Muscle layer of colon (tissue), 2 donors: ENCODE measurements around the gene ATRNL1.

Experiments
- H3K27ac ChIP-seq: one replicate; pipeline ENCODE4 v1.7.0; 2013; ENCODE audit warnings: low read depth, mild to moderate bottlenecking, low read length, moderate library complexity
- H3K27me3 ChIP-seq, 2 donors: one replicate each; pipeline ENCODE4 v1.7.0; 2013; ENCODE audit warnings: low read length in 2 of 2, mild to moderate bottlenecking in 2 of 2; ENCODE audit not compliant: insufficient read depth in 2 of 2, control insufficient read depth in 1 of 2
- H3K36me3 ChIP-seq: one replicate; pipeline ENCODE4 v1.7.0; 2013; ENCODE audit warnings: mild to moderate bottlenecking, low read length; ENCODE audit not compliant: insufficient read depth
- H3K4me1 ChIP-seq: one replicate; pipeline ENCODE4 v1.7.0; 2013; ENCODE audit warnings: mild to moderate bottlenecking, low read length; ENCODE audit not compliant: insufficient read depth
- H3K4me3 ChIP-seq, 2 donors: one replicate each; pipeline ENCODE4 v1.7.0; 2013; ENCODE audit warnings: low read length in 2 of 2, low read depth in 1 of 2, mild to moderate bottlenecking in 1 of 2, moderate library complexity in 1 of 2
- H3K9ac ChIP-seq: one replicate; pipeline ENCODE4 v1.7.0; 2013; ENCODE audit warnings: low read length
- H3K9me3 ChIP-seq: one replicate; pipeline ENCODE4 v1.7.0; 2013; ENCODE audit warnings: mild to moderate bottlenecking, low read length
- donor health status: abdominal sarcoma.
- donor health status: Adenocarcinoma of cecum.

The ATRNL1 gene

GRCh38 chr10:115871855-115872254 is 778.7 kb downstream of the ATRNL1 start:
- H3K4me1 ChIP-seq: no peaks in the 10 kb centered on the region
- H3K27ac ChIP-seq: no peak overlapping the region
- no peaks in the 10 kb centered on the region for H3K9me3 ChIP-seq
- H3K4me3 ChIP-seq: no peak overlapping the region
- H3K36me3 ChIP-seq: no peaks in the 10 kb centered on the region
- no peaks in the 10 kb centered on the region for H3K27me3 ChIP-seq
- H3K9ac ChIP-seq: no peak overlapping the region

GRCh38 chr10:115875172-115875571 is 782.0 kb downstream of the ATRNL1 start:
- Histone ChIP-seq H3K9ac (no peak overlapping the region), H3K4me3 (no peak overlapping the region), H3K27me3 (no peaks in the 10 kb centered on the region)

DNA sequence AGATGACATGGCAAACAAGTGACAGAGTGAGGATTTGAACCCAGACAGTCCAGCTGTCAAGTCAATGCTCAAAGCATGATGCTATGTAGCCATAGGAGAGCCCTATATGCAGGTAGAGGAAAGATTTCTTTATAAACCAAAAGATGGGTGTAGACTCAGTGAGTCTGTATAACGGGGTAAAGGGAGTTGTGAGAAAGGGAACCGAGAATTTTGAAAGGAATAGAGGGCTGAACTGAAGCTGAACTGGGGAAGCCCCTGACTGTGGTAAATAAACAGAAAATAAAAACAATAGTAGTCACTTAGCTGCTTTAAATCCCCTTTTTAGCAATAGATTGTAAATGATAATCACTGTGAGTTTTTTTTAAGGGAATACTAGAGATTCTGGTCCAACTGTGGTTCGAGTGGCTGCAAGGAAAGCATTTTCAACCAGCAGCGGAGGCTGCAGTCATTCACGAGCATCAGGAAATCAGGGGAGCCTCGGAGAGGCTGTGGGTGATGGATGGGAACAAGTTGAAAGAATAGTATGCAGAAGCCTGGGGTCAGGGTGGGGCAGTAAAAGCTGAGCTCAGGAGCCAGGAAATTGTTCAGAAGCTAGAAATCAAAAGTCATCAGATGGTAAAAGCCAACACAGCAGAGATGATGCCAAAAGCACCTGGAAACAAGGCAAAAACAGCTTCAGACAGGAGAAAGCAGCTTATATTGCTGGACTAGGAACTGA is 786.4 kb downstream of the ATRNL1 start:
- Histone ChIP-seq H3K27ac (no peak overlapping the region), H3K36me3 (no peaks in the 10 kb centered on the region), H3K27me3 (no peaks in the 10 kb centered on the region), H3K4me1 (no peaks in the 10 kb centered on the region), H3K4me3 (no peak overlapping the region), H3K9me3 (no peaks in the 10 kb centered on the region), H3K9ac (no peak overlapping the region)

More at GRCh38 chr10:115875172-115875571, 782.0 kb downstream of the ATRNL1 start:
- Histone ChIP-seq H3K36me3 (no peaks in the 10 kb centered on the region), H3K4me1 (no peaks in the 10 kb centered on the region), H3K27ac (no peak overlapping the region), H3K9me3 (no peaks in the 10 kb centered on the region)

- Histone ChIP-seq H3K9me3 (no peaks in the 10 kb centered on the region), H3K4me1 (no peaks in the 10 kb centered on the region), H3K36me3 (no peaks in the 10 kb centered on the region), H3K9ac (no peak overlapping the region), H3K4me3 (no peak overlapping the region), H3K27me3 (no peaks in the 10 kb centered on the region), H3K27ac (no peak overlapping the region)
Observed at GRCh38 chr10:115882021-115882420, 788.9 kb downstream of the ATRNL1 start.

DNA sequence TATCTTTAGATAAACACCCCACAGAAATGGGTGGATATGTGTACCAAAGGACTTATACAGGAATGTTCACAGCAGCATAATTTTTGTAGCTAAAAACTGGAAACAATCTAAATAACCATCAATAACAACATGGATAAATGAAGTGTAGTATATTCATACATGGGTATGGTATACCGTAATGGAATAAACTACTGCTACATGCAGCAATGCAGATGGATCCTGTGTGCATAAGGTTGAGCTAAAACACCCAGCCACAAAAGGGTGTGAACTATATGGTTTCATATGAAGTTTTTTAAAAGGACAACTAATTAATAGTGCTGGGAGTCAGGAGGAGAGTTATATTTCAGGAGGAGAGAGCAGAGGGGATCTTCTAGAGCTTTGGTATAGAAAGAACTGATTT is 790.2 kb downstream of the ATRNL1 start:
- no peaks in the 10 kb centered on the region for H3K9me3 ChIP-seq

GRCh38 chr10:115884331-115884730 is 791.2 kb downstream of the ATRNL1 start:
- H3K36me3 ChIP-seq: no peaks in the 10 kb centered on the region
- H3K9ac ChIP-seq: no peak overlapping the region
- H3K4me3 ChIP-seq: no peak overlapping the region
- H3K27ac ChIP-seq: no peak overlapping the region
- no peaks in the 10 kb centered on the region for H3K4me1 ChIP-seq
- H3K27me3 ChIP-seq: no peaks in the 10 kb centered on the region
- H3K9me3 ChIP-seq: no peaks in the 10 kb centered on the region

More for the DNA sequence above, 790.2 kb downstream of the ATRNL1 start:
- no peak overlapping the region for H3K9ac ChIP-seq
- no peak overlapping the region for H3K27ac ChIP-seq
- H3K4me1 ChIP-seq: no peaks in the 10 kb centered on the region
- H3K36me3 ChIP-seq: no peaks in the 10 kb centered on the region
- no peaks in the 10 kb centered on the region for H3K27me3 ChIP-seq
- no peak overlapping the region for H3K4me3 ChIP-seq

GRCh38 chr10:115895166-115895565 is 802.0 kb downstream of the ATRNL1 start:
- H3K9me3 ChIP-seq: no peaks in the 10 kb centered on the region
- no peaks in the 10 kb centered on the region for H3K27me3 ChIP-seq
- H3K4me1 ChIP-seq: no peaks in the 10 kb centered on the region
- no peak overlapping the region for H3K4me3 ChIP-seq
- no peaks in the 10 kb centered on the region for H3K36me3 ChIP-seq
- H3K9ac ChIP-seq: no peak overlapping the region
- no peak overlapping the region for H3K27ac ChIP-seq

GRCh38 chr10:115898242-115898641 is 805.1 kb downstream of the ATRNL1 start:
- Histone ChIP-seq H3K36me3 (no peaks in the 10 kb centered on the region), H3K4me3 (no peak overlapping the region), H3K4me1 (no peaks in the 10 kb centered on the region), H3K27ac (no peak overlapping the region), H3K27me3 (no peaks in the 10 kb centered on the region), H3K9ac (no peak overlapping the region), H3K9me3 (no peaks in the 10 kb centered on the region)

DNA sequence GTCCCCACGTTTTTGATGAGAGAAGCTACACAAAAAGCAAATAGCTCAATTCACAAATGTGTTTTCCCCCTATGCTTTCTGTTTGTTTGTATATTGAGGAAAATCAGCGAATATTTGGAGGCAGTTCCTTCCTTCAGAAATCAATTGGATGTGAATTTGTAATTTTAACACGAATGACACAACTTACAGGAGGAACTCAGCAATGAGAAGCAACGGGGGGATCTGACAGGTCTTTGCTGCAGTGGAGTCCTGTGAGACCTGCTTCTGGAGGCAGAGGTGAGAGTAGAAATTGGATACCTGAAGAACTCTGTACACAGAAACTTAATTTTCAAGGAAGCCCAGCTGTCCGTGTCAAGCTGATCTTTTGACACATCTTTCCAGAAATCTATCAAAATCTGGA is 809.4 kb downstream of the ATRNL1 start:
- Histone ChIP-seq H3K27me3 (no peaks in the 10 kb centered on the region), H3K36me3 (no peaks in the 10 kb centered on the region), H3K9me3 (no peaks in the 10 kb centered on the region), H3K27ac (no peak overlapping the region), H3K4me1 (no peaks in the 10 kb centered on the region), H3K4me3 (no peak overlapping the region), H3K9ac (no peak overlapping the region)

- H3K9ac ChIP-seq: no peak overlapping the region
- H3K4me3 ChIP-seq: no peak overlapping the region
- H3K27me3 ChIP-seq: no peaks in the 10 kb centered on the region
- H3K9me3 ChIP-seq: no peaks in the 10 kb centered on the region
- H3K36me3 ChIP-seq: no peaks in the 10 kb centered on the region
- no peaks in the 10 kb centered on the region for H3K4me1 ChIP-seq
- no peak overlapping the region for H3K27ac ChIP-seq
Observed at GRCh38 chr10:115903207-115903606, 810.0 kb downstream of the ATRNL1 start.

DNA sequence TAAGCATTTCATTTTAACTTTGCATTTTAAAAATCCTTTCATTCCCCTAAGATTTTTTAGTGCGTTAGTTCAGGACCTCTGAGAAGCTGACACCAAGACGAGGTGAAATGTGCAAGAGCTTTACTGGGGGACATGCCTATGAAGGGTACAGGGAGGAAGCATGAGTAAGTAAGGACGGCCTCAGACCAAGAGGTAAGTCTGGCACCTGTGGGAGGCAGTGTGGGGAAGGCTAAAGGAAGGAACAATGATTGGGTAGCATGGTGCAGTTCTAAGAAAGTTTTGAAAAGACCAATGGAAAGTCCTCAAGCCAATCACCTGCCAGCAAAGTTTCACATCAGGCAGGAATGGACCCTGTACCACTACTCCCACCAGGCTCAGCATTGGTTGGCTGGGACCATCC is 810.7 kb downstream of the ATRNL1 start:
- Histone ChIP-seq H3K9ac (no peak overlapping the region), H3K27ac (no peak overlapping the region), H3K9me3 (no peaks in the 10 kb centered on the region), H3K36me3 (no peaks in the 10 kb centered on the region), H3K4me1 (no peaks in the 10 kb centered on the region), H3K4me3 (no peak overlapping the region), H3K27me3 (no peaks in the 10 kb centered on the region)

GRCh38 chr10:115909037-115909436 is 815.9 kb downstream of the ATRNL1 start:
- Histone ChIP-seq H3K36me3 (no peaks in the 10 kb centered on the region), H3K4me1 (no peaks in the 10 kb centered on the region), H3K9ac (no peak overlapping the region), H3K4me3 (no peak overlapping the region), H3K9me3 (no peaks in the 10 kb centered on the region), H3K27me3 (no peaks in the 10 kb centered on the region), H3K27ac (no peak overlapping the region)
